T-helper 2 cell treated with Interferon-gamma antibody and Interleukin-4, amounts not matched to agents 100 ng/mL and 5 ng/mL, for 36 hours (primary cell): ENCODE results near the gene CACNA1C. TPM values are rescaled to one million over a fixed set of nuclear protein-coding genes. Genes with fewer than 3 reads are reported as not detected.

Experiments used
- intact Hi-C: fragments of 100-400 bp; cut with micrococcal nuclease; formaldehyde crosslinking; loops from one replicate; pipeline ENCODE4 v1.15.1; 2023
- total RNA-seq: library from RNA; stranded (reverse); gene quantifications from 2 replicates; pipeline ENCODE4 v1.2.3, GENCODE V29; 2022

CACNA1C gene
- total RNA-seq, 1 donor from 2014 or later: 0.09 TPM

DNA sequence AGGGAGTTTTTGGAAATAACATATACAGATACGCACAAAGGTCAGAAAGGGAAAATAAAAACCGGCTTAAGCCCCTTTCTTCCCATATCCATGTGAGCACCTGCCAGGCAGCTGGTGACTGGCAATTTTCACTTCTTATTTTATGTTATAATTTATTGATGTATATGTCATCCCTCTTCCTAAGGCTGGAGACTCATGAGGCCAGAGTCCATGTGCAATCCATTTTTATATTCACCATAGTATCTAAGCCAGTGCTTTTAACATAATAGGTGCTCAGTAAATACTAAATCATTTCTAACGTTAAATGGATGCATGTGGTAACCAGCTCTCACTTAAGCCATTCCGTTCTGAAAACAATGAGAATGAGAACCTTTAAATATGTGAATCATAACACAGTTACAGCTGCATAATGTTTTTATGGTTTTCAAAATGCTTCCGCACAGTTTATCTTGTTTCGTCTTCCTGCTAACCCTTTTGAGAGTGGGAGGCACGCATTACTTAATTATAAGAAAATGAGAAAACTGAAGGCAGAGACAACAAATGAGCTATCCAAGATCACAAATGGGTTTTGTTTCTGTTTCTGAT, 178.3 kb downstream of the CACNA1C start:
- intact Hi-C loops: no loop called here

DNA sequence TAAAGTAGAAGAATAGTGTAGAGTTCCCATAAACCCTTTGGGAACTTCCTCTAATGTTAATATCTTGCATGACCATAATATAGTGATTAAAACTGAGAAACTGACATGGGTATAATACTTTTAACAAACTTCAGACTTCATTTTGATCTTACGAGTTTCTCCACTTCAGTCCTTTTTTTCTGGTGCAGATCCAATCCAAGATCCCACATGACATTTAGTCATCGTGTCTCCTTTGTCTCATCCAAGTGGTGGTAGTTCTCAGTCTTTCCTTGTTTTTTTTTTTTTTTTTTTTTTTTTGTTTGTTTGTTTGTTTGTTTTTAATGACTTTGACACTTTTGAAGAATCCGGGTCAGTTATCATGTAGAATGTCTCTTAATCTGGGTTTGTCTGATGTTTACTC, 179.2 kb downstream of the CACNA1C start:
- intact Hi-C loops: no loop called here

DNA sequence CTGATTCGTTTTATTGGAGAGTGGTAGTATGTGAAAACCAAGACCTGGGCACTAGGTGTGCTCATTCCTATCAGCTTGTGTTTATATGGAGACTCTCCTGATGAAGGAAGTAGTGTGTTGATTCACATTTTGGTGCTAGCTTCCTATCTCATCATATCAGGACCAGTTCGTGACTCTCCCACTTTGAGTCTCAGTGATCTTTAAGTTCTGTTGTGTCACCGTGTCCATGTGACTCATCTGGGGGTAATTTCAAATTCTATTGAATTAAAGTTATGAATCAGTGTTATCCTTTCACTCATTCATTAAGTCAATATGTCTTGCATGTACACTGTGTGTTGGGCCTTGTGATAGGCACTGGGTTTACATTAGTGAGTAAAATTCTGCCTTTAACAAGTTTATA, 180.2 kb downstream of the CACNA1C start:
- intact Hi-C loops: no loop called here

DNA sequence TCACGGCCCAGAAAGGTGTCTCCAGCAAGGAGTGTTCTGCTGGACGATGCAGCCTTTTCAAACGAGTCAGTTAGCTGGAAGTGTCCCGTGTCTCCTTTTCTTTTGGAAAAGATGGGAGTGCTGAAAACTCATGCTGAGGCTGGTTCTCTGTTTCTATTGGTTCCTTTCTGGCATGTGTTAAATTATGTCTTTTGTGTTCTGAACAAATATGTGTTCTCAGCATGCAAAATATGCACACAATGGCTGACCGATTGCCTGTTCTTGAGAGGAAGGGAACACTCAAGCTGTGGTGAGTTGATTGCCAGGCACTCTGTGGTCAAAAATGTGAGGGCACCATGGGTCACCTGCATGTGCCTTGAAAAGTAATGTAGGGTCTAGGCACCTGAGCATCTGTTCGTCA, 181.3 kb downstream of the CACNA1C start:
- intact Hi-C loops: no loop called here

DNA sequence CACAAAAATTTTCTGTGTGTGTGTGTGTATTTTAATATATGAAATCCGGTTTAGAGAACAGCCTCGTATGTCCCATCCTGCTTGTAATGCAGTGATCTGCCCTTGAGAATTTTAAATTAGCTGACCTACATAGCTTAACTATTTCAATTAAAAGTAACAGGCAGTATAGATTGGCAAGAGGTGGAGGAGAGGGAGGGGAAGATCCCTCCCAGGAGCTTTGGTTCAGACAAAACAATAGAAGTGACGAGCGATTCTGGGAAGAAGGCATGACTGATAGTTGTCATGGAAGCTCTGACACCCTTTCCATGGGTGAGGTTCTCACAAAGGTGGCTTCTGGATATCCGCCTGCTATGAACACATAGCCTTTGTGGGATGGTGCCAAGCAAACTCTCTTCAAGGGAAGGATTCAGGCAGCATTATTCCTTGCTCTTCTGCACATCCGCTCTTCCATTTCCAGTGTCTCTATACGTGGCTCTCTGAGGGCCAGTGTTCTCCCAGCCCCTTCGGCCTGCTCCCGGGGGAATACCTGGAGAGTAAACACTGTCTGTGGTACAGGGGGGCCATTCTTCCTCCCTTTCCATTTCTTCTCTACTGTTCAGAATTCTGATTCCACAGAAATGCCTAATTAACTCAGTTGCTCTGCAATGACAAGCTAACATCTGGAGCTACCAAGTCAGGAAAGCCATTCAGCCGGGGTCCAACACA, 182.0 kb downstream of the CACNA1C start:
- intact Hi-C loops: no loop called here

DNA sequence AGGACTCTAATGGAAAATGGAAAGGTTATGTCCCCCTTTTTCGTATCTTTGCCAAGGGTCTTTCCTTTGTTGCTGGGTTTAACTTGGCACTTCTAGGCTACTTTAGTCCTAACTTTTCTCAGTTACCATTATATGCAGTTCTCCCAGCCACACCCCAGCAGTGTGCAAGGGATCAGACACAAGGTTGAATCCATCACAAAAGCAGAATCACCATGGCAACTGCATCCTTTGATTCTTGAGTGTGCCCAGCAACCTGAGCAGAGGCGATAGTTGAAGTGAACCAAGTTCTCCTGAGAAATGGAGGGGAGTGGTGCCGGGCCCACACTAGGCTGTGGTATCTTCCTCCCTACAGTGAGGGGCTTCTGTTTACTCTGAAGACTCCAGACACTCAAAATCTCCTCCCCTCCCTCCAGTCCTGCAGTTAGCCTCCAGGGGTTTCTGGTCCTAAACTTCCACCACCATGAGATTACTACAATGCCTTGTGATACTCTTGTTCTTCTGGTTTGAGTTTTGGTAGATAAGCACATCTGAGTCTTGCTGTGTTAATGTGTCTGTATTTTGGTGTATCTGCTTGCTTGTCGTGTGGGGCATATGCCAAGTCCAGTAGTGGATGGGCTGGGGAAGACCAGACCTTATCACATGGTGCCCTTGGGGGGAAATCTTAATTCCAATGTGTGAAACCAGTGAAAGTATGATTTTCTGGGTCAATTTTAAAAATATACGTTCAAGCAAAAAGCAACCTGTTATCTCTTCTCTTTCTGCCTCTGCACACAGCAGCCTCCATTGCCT, 183.9 kb downstream of the CACNA1C start:
- intact Hi-C loops: no loop called here

DNA sequence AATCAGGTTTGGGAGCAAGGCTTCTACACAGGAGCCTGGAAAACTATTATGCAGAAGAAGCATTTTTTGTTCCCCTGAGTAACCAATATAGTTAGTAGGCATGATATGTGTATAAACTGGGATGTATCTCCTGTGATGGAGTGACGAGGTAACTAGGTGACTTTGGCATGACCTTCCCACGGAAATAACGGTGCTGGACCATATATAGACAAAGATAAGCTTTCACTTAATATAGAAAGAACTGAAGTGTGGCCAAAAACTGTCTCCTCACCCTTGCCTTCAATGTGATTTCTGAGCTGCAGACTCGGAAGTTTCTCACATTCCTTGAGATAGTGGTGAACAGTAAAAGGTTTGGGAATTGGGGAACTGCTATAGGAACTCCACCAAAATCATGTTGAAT, 185.3 kb downstream of the CACNA1C start:
- intact Hi-C loops: no loop called here

DNA sequence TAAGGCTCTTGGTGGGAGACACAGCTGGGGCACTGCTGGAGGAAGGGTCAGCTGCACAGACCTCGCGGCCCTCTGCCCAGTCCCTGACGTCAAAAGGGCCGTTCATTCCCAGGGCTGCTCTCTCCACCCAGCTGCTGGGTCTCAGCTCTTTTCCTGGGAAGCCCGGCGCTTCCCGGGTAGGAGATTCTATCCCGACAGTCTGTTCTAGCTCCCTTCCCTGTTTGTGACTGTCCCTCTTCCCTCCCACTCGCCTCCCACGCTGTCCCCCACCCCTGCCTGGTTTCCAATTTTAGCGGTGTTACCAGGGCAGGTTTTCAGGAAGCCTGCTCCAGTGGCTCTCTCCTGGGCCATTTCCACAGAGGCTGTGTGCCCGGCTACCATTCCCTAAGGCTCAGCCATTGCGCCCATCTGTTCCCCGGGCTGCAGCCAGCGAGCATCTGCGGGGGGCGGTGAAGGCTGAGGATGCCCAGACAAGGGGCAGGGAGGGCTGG, 186.6 kb downstream of the CACNA1C start:
- intact Hi-C loops: no loop called here

DNA sequence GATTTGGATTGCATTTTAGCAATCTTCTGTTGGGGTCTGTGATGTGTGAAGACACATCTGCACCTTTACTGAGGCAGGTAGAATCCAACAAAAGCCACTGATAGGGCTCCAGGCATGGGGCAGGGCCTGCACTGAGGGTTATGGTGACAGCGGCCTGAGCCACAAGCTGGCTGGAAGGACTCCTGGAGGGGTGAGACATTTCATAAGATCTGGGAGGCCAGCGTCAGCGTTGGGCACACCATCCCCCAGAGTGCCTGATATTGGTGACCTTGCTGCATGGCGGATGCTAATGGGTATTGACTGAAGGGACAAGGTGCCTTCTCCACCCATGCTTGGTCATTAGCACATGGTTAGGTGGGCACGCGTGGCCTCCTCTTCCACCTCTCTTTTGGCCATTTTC, 187.6 kb downstream of the CACNA1C start:
- intact Hi-C loops: no loop called here

DNA sequence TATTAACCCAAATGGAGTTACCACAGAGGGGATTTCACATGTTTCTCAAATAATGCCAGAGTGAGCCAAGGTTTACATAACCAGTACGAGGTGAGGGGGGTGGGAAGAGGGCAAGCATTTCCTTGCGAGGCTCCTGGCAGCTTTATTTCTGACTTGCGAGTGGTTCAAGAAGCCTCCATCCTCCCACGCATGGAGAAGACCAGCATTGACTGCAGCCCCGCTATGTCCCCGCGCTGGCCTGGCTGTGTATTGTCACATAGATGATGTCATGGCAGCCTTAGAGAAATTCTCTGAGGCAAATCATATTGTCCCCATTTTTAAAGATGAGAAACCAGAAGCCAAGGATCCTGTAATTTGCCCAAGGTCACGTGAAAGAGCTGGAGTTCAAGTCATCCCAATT, 188.2 kb downstream of the CACNA1C start:
- intact Hi-C loops: no loop called here

DNA sequence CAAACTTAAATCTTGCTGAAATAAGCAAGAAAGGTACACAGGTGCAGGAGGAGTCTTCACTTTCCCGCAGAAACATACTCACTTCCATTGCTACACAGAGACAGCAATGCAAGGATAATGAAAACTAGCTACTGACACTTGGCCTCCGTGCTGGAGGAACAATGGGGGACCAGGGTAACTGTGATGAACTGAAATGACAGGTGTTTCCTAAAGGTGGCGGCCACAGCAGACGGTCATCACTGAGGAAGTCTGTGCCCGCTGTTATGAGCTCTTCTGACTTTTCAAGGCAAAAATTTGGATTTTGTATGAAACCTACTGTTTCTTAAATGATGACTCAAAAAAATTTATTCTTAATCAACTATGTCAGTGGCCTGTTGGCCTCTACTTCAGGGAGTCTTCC, 189.4 kb downstream of the CACNA1C start:
- intact Hi-C loops: no loop called here

DNA sequence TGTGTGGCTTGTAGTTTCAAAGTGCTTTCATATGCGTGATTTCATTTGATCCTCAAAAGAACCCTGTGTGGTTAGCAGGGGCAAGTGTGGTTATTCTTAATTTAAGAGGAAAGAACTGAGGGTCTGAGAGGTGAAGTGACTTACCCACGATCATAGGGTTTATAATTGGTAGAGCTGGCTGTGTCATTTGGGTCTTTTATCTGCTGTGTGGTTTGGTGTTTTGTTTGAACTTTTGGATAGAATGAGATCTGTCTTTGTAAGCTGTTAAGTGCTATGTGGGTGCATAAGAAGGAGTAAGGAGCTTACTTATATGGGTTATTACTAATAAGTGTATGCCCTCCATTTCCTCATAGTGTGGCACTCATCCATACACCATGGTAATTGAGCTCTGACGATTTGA, 190.0 kb downstream of the CACNA1C start:
- intact Hi-C loops: no loop called here

DNA sequence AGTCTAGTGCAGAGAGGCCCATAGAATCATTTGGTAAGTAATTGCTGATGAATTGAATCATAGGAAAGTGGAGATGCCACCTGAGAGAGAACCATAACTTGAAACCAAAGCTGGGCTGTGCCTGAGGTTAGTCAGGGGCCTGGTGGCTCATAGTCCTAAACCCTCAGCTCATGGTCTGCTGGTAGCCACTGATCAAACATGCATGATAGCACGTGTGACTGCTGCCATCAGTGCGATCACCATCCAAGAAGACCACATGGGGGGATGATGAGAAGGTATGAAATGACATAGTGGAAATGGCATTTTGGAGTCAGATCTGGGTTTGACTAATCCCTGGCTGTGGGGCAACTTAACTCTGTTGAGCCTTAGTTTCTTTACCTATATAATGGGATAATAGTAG, 190.5 kb downstream of the CACNA1C start:
- intact Hi-C loops: no loop called here

DNA sequence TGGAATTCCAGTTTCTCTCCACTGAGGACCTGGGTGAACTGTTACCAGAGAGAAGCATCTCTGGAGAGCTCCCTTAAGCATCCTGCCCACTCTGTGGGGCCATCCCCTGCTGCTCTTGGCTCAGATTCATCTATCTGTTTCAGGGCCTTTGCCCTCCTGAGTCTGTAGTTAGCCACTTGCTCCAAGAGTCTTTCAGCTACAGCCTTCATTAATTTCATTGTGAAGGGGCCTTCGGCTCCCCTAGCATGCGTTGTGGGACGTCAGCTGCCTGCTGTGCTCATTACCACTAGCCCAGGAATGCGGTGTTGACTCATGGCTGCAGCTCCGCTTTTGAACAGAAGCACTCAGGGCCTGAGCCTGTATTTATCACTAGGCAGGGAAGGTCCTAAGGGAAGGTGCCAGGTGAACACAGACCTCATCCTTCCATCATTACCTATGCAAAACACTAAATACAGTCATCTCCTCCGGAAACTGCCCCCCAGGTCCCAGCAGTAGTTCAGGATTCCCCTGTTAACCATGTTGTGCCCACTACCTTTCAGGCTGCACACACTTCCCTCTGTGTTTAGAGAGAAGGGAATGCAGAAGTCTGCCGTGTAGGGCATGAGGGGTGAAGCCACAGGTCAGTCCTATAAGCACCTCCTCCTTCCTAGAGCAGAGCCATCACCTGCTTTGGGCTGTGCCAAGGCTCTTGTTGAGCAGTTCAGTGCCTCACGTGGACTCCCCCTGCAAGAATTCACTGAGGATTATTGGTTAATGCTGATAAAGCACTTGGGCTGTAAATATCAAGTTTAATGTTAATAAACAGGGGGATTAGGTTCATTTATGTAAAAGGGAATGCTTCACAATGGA, 191.4 kb downstream of the CACNA1C start:
- intact Hi-C loops: no loop called here

DNA sequence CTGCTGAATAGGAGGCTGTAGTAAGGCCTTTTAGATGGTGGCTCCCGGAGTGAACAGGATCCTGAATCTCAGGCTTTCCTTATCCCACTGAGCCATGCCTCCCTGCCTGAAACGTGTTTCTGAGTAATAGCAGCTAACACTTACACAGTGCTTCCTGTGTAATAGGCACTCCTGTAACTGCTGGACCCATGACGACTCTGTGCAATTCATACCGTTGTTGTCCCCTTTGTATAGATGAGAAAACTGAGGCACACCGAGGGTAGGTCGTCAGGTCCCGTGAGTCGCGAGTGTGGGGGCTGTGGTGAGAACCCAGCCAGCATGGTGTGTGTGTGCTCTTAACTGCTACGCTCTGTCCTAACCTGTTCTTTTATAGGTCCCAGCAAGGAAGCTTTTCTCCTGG, 193.6 kb downstream of the CACNA1C start:
- intact Hi-C loops: no loop called here

DNA sequence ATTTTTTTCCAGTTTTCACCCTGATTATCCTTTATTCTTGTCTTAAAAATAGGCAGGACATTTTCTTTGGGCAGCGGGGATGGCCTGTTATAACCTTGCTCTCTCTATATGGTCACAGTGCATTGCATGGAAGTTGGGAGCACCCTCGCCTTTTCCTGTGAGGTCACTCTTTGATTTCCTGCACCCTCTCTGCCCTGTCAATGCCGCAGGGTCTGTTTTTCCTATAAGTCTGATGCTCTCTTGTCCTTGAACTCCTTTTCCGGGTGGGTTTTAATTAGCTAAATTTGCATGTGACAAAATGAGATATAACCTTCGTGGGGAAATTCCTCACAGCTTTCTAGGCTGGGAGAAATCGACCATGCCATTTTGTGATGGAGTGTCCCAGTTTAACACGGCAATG, 194.3 kb downstream of the CACNA1C start:
- intact Hi-C loops: no loop called here

DNA sequence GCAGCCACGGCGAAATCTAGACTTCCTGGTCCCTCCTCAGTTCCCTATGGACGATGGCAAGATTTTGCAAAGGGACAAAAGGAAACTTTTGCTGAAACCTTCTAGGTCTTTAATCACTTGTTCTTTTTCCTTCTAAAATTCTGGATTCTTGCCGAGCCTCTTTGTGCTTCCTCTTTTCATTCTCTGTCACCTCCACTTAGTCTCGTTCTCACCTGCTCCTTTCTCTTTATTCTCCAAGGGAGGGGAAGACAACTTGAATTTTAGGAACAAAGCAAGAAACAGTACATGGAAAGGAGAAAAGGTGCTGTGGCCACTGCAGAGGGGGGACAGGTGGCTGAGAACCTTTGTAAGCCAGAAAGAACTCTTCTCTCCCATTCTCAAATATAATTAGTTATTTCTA, 194.8 kb downstream of the CACNA1C start:
- intact Hi-C loops: no loop called here

DNA sequence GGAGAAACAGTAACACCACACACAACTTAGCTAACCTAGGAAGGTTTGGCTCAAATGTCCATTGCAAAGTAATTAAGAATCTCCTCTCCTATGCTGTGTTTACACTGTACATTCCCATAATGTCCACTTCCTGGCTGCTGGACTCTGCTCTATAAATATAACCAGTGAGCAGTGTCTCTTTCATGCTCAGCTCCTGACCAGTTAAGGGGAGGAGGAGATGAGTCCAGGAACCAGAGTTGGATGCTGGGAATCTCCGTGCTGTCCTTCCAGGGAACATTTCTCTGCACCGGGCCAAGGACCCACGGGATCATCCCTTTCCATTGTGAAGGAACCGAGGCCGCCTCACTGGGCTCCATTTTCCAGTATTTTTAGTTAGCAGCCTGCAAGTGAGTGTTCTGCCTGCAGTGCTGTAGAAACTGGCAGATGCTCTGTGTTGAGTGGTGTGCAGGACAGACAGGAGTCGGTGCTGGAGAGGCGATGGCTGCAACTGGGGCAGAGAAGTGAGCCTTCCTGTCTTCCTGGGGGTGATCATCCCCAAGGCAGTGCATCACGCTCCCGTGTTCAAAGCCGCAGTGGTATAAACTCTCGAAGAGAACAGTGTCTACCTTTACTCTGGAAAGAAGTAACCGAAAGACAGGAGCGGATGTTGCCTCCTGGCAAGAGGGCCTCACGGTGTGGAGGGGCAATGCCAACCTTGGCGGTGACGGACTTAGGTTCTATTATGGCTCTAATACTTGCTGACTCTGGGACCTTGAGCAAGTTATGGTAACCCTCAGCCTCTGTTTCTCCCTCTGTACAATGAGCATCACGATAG, 195.5 kb downstream of the CACNA1C start:
- intact Hi-C loops: no loop called here

DNA sequence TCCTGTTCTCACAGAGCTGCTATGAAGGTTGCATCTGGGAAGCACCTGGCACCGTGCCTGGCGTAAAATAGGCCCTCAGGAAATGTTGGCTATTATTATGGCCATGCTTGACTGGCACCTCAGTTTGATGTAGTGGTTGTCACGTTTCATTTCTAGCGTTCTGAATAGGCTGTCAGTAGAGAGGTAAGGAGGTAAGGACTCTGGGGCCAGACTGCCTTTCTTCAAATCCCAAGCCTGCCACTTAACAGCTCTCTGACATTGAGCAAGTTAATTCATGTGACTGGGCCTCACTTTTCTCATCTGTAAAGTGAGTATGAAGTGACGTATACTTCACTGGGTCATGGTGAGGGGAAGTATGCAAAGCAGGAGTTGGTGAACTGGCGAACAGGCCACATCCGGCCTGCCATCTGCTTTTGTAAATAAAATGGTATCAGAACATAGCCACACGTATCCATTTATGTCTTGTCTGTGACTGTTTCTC, 196.2 kb downstream of the CACNA1C start:
- intact Hi-C loops: no loop called here

DNA sequence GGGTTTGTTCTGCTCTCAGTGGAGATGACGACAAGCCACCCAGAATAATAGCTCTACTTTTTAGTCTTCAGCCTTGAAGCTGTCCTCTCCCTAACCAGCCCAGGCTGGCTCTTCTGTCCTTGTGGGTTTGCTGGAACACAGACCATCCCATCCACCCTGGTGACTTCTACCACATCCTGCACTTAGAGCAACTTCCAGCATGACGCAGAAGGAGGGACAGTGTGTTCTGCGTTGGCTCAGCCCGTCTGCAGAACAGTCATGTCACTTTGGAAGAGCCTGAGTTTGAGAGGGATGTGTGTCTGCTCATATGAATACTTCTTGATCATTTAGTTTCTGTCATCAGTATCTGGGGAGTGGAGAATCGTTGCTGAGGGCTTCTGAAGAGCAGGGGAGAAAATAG, 198.0 kb downstream of the CACNA1C start:
- intact Hi-C loops: no loop called here
